ENCODE measurements around the gene KDM1A.

GRCh38 chr1:23125489-23125888 is 106.2 kb downstream of the KDM1A start:
- TF ChIP-seq TARDBP (IDR thresholded peaks at IDR 0.05), result no peak
- TF ChIP-seq FOXK2 (IDR thresholded peaks at IDR 0.05), result no peak
- no peak for TF ChIP-seq ELF4 (IDR thresholded peaks at IDR 0.05)
- TF ChIP-seq BHLHE40 (IDR thresholded peaks at IDR 0.05; ENCODE audit: borderline replicate concordance), result no peak
- no peak for TF ChIP-seq FOXA1 (IDR thresholded peaks at IDR 0.05)
- TF ChIP-seq LEF1 (IDR thresholded peaks at IDR 0.05; ENCODE audit: borderline replicate concordance), result no peak
- TF ChIP-seq CTBP1 (IDR thresholded peaks at IDR 0.05; ENCODE audit: borderline replicate concordance), result no peak
- TF ChIP-seq FOXM1 (IDR thresholded peaks at IDR 0.05; ENCODE audit: borderline replicate concordance), result no peak
- no peak for TF ChIP-seq SUZ12 (IDR thresholded peaks at IDR 0.05)
- TF ChIP-seq NFRKB (IDR thresholded peaks at IDR 0.05), result no peak
- no peak for TF ChIP-seq HDGF (IDR thresholded peaks at IDR 0.05; ENCODE audit: borderline replicate concordance)
- no peak for TF ChIP-seq SP1 (IDR thresholded peaks at IDR 0.05)
- no peak for TF ChIP-seq ZNF384 (IDR thresholded peaks at IDR 0.05)
- TF ChIP-seq ARNT (IDR thresholded peaks at IDR 0.05), result no peak
